MCF 10A (cell line): Measurements from ENCODE around the gene NRN1. TPM values are rescaled to one million over a fixed set of nuclear protein-coding genes. Genes with fewer than 3 reads are reported as not detected.

Experiments
- BruUV-seq: library from RNA; stranded (reverse); fragments of 400-500 nt; replicated peaks from 2 replicates; lab custom pipeline; 2021; lab: Mats Ljungman, UMichigan
- CTCF ChIA-PET: fragments of 300-600 bp; sonication (Branson Sonifier 250); formaldehyde crosslinking; extraction: SDS; loops from one replicate; lab custom pipeline; 2021; ENCODE audit warnings: antibody characterized with exemption, inconsistent platforms; lab: Yijun Ruan, JAX
- POLR2A ChIA-PET: fragments of 300-600, 350-650 bp; sonication (Branson Sonifier 250); formaldehyde crosslinking; extraction: SDS; loops from one replicate; lab custom pipeline; 2020; ENCODE audit warnings: antibody characterized with exemption, inconsistent platforms; lab: Yijun Ruan, JAX
- DNase-seq: peaks from one replicate; pipeline ENCODE4 v3.0.0-alpha.2; 2018; ENCODE audit not compliant: unreplicated experiment
- H3K27ac Mint-ChIP-seq: one replicate; pipeline ENCODE4 v1.8.0; 2022; ENCODE audit warnings: mild to moderate bottlenecking, low read depth, mixed read lengths; ENCODE audit not compliant: unreplicated experiment
- H3K27me3 Mint-ChIP-seq: one replicate; pipeline ENCODE4 v1.8.0; 2022; ENCODE audit warnings: mixed read lengths; ENCODE audit not compliant: insufficient read depth, unreplicated experiment
- H3K36me3 Mint-ChIP-seq: one replicate; pipeline ENCODE4 v1.8.0; 2022; ENCODE audit warnings: mild to moderate bottlenecking, moderate library complexity, mixed read lengths; ENCODE audit not compliant: insufficient read depth, unreplicated experiment
- H3K4me1 Mint-ChIP-seq: one replicate; pipeline ENCODE4 v1.8.0; 2022; ENCODE audit warnings: mixed read lengths; ENCODE audit not compliant: insufficient read depth, unreplicated experiment
- H3K4me3 Mint-ChIP-seq: one replicate; pipeline ENCODE4 v1.8.0; 2022; ENCODE audit warnings: mild to moderate bottlenecking, moderate library complexity, mixed read lengths; ENCODE audit not compliant: unreplicated experiment
- H3K9me3 Mint-ChIP-seq: one replicate; pipeline ENCODE4 v1.8.0; 2022; ENCODE audit warnings: mixed read lengths; ENCODE audit not compliant: unreplicated experiment
- intact Hi-C: fragments of 100-400 bp; cut with micrococcal nuclease; formaldehyde crosslinking; loops from 2 replicates; pipeline ENCODE4 v1.14.1; 2022
- total RNA-seq: library from RNA; stranded (reverse); gene quantifications from 2 replicates; pipeline ENCODE4 v1.2.3, GENCODE V29; 2022
- TF ChIP-seq, protein P1 (sequence below): fragments of 200-600 bp; IDR thresholded peaks from one replicate; pipeline ENCODE4 v1.8.0; 2022; ENCODE audit warnings: antibody characterized with exemption, mild to moderate bottlenecking; ENCODE audit not compliant: unreplicated experiment

Gene NRN1
- total RNA-seq, 1 experiment from 2014 or later, result not detected

DNA sequence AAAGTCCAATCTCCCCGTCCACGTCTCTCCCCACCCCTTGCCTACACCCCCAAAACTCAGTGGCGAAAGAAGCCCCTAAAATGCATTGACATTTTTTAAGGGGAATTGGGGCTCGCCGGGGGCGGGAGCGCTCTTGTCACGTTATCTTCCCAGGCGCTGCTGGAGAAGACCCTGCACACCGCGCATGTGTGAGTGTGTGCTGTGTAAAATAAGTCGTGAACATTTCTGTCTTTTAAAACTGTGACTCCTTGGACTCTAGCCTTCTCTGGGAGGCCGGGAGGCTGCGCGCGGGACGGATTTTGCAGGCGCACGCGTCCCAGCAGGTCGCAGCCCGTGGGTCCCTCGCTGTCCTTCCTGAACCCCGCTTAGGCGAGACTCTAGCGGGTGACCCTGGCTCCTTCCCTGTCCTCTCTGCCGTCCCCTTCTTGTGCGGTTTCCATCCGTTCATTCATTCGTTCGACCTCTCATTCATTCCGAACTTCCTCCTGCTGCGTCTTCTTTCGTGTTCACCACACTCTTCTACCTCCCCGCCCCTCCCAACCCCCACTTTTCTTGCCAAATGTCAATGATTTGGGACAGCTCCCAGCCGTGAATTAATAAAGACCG, 2.2 kb downstream of the NRN1 start:
- H3K27ac Mint-ChIP-seq, result no peak overlapping the region
- H3K4me3 Mint-ChIP-seq, result no peak overlapping the region
- no peak for DNase-seq
- H3K36me3 Mint-ChIP-seq, result no peaks in the 10 kb centered on the region
- intact Hi-C loops, result no loop called here
- peaks cover 54% of the 10 kb centered on the region for H3K27me3 Mint-ChIP-seq
- ChIA-PET CTCF (interaction anchor here (0.6 kb wide), 1 partner anchor 11 kb away, joined by 5 read pairs; no protein-coding TSS in a partner anchor), POLR2A (interaction anchor here (0.7 kb wide), 1 partner anchor 106 kb away, joined by 3 read pairs; no protein-coding TSS in a partner anchor)
- TF ChIP-seq, protein P1, sequence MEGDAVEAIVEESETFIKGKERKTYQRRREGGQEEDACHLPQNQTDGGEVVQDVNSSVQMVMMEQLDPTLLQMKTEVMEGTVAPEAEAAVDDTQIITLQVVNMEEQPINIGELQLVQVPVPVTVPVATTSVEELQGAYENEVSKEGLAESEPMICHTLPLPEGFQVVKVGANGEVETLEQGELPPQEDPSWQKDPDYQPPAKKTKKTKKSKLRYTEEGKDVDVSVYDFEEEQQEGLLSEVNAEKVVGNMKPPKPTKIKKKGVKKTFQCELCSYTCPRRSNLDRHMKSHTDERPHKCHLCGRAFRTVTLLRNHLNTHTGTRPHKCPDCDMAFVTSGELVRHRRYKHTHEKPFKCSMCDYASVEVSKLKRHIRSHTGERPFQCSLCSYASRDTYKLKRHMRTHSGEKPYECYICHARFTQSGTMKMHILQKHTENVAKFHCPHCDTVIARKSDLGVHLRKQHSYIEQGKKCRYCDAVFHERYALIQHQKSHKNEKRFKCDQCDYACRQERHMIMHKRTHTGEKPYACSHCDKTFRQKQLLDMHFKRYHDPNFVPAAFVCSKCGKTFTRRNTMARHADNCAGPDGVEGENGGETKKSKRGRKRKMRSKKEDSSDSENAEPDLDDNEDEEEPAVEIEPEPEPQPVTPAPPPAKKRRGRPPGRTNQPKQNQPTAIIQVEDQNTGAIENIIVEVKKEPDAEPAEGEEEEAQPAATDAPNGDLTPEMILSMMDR, result no peak
- no peaks in the 10 kb centered on the region for H3K4me1 Mint-ChIP-seq
- H3K9me3 Mint-ChIP-seq, result peaks cover 27% of the 10 kb centered on the region
- BruUV-seq, result no TSS peak

GRCh38 chr6:6003621-6004366, 2.9 kb downstream of the NRN1 start:
- intact Hi-C loops, result no loop called here
- ChIA-PET CTCF (interaction anchor here (0.6 kb wide), 1 partner anchor 11 kb away, joined by 5 read pairs; no protein-coding TSS in a partner anchor), POLR2A (interaction anchor here (0.7 kb wide), 1 partner anchor 105 kb away, joined by 3 read pairs; no protein-coding TSS in a partner anchor)
- BruUV-seq, result no TSS peak
- Mint-ChIP-seq H3K9me3 (peaks cover 29% of the 10 kb centered on the region), H3K27me3 (peaks cover 56% of the 10 kb centered on the region), H3K4me3 (no peak overlapping the region), H3K4me1 (no peaks in the 10 kb centered on the region), H3K36me3 (no peaks in the 10 kb centered on the region), H3K27ac (no peak overlapping the region)
- DNase-seq, result no peak
- TF ChIP-seq, protein P1, result no peak

DNA sequence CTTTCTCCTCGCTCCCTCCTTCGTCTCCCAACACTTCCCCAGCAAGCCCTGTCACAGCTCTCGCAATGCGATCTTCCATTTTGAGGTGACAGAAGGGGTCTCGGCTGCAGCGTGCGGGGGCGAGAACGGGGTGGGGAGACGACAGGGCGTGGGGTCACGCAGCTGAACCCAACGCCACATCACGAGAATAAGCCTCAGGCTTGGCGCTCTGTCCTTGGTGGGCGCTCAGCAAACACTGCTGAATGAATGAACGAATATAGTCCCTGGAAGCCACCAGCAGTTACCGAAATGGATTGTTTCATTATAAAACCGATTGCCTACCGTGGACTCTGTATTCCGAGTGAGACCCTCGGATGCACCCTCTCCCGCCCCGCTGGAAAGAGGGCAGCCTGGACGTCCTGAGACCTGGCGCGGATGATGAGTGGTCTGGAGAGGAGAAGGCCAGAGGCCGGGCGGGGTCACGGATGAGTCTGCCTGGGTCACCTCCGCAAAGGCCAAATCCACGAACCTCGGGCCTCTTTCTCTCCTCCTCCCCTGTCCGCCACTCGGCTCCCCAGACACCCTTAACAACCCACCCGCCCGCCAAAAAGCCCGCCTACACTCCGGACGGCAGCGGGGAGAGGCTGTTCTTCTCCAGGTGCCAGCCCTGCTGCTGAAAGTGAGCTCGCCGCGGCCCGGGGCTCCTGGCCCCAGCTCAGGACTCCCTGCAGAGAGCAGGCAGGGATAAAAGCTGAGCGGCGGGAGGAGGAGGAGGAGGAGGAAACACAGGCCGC, 3.7 kb downstream of the NRN1 start:
- CTCF ChIA-PET, result no interaction called here
- POLR2A ChIA-PET, result no interaction called here
- no peak overlapping the region for H3K27ac Mint-ChIP-seq
- BruUV-seq, result no TSS peak
- no peaks in the 10 kb centered on the region for H3K4me1 Mint-ChIP-seq
- H3K27me3 Mint-ChIP-seq, result peaks cover 60% of the 10 kb centered on the region
- H3K9me3 Mint-ChIP-seq, result peaks cover 29% of the 10 kb centered on the region
- TF ChIP-seq, protein P1, result no peak
- no peak overlapping the region for H3K4me3 Mint-ChIP-seq
- intact Hi-C loops, result no loop called here
- no peak for DNase-seq
- no peaks in the 10 kb centered on the region for H3K36me3 Mint-ChIP-seq
